Measurements from ENCODE around the gene C19orf67.

Gene C19orf67

GRCh38 chr19:14119644-14120496 lies 34.3 kb upstream of the C19orf67 start (continued):
- TF ChIP-seq ZNF2 (tag by site-specific recombination; IDR thresholded peaks at IDR 0.05) (no peak), OSR2 (tag by site-specific recombination; IDR thresholded peaks at IDR 0.05) (no peak), HIC1 (tag by site-specific recombination; IDR thresholded peaks at IDR 0.05) (no peak), PRDM6 (tag by site-specific recombination; IDR thresholded peaks at IDR 0.05) (no peak), ZNF302 (tag by site-specific recombination; IDR thresholded peaks at IDR 0.05; ENCODE audit: low read depth) (no peak), ZNF341 (tag by site-specific recombination; IDR thresholded peaks at IDR 0.05; ENCODE audit: low read depth) (0 out of 2 replicates have a peak, but pooled peaks have one; percentile 11), ZNF140 (tag by site-specific recombination; IDR thresholded peaks at IDR 0.05) (no peak), GLIS2 (tag by site-specific recombination; IDR thresholded peaks at IDR 0.05) (peak; percentile 55; the same call in 1 of the 2 replicates), IKZF3 (tag by site-specific recombination; IDR thresholded peaks at IDR 0.05) (peak; percentile 67), GLIS1 (tag by site-specific recombination; IDR thresholded peaks at IDR 0.05) (peak; percentile 32; the same call in 1 of the 2 replicates), REPIN1 (tag by site-specific recombination; IDR thresholded peaks at IDR 0.05; ENCODE audit: low read depth) (no peak)

GRCh38 chr19:14119146-14119545 lies 33.6 kb upstream of the C19orf67 start:
- TF ChIP-seq ZNF48 (tag by site-specific recombination; IDR thresholded peaks at IDR 0.05) (no peak), ZSCAN5A (tag by site-specific recombination; IDR thresholded peaks at IDR 0.05) (no peak)
- H3K27ac ChIP-seq (ENCODE audit: extremely low read depth, low read depth, low read length) = no peak overlapping the region
- H3K4me3 ChIP-seq (ENCODE audit: low read depth, low read length) = no peak overlapping the region
- ChIA-PET POLR2A (interaction anchor here (5.7 kb wide), 1 partner anchor 17 kb away, joined by 45 read pairs; the partner anchor contains the start of gene ASF1B), CTCF (no interaction called here)
- H3K9me3 ChIP-seq (ENCODE audit: control insufficient read depth, insufficient read depth, low read depth, low read length) = no peaks in the 10 kb centered on the region
- peaks cover 5 to 32% of the 10 kb centered on the region in 2 experiments; a peak in 2 of 3 replicates for H3K36me3 ChIP-seq (ENCODE audit: control insufficient read depth in 2 of 2, insufficient read depth in 1 of 2, low read length in 2 of 2)
- peaks cover 3% of the 10 kb centered on the region for H3K4me1 ChIP-seq (ENCODE audit: control insufficient read depth, insufficient read depth, low read length)

- Histone ChIP-seq H3K4me1 (ENCODE audit: control insufficient read depth, insufficient read depth, low read length) (peaks cover 4% of the 10 kb centered on the region), H3K36me3 (ENCODE audit: control insufficient read depth in 2 of 2, insufficient read depth in 1 of 2, low read length in 2 of 2) (peaks cover 0 to 29% of the 10 kb centered on the region in 2 experiments; a peak in 2 of 3 replicates), H3K4me3 (ENCODE audit: low read depth, low read length) (peak overlapping the region; percentile 40), H3K9me3 (ENCODE audit: control insufficient read depth, insufficient read depth, low read depth, low read length) (no peaks in the 10 kb centered on the region), H3K27ac (ENCODE audit: extremely low read depth, low read depth, low read length) (peak overlapping the region; percentile 47; the same call in 1 of the 2 replicates)
- ChIA-PET CTCF (no interaction called here), POLR2A (interaction anchor here (0.6 to 5.7 kb wide), 5 partner anchors 9 to 53 kb away, joined by 3 to 45 read pairs (median 4); partner anchors contain the start of gene ASF1B)
- TF ChIP-seq IKZF3 (tag by site-specific recombination; IDR thresholded peaks at IDR 0.05) (peak; percentile 65), ZNF629 (tag by site-specific recombination; IDR thresholded peaks at IDR 0.05) (peak; percentile 70; the same call in 1 of the 2 replicates), INSM2 (tag by site-specific recombination; IDR thresholded peaks at IDR 0.05) (0 out of 2 replicates have a peak, but pooled peaks have one; percentile 44), ZNF76 (tag by site-specific recombination; IDR thresholded peaks at IDR 0.05; ENCODE audit: borderline replicate concordance, low read depth) (peak; percentile 97), ZBTB20 (tag by site-specific recombination; IDR thresholded peaks at IDR 0.05) (peak; percentile 94), PRDM1 (tag by site-specific recombination; IDR thresholded peaks at IDR 0.05) (no peak), ZEB2 (tag by site-specific recombination; IDR thresholded peaks at IDR 0.05) (peak; percentile 73), ZBTB44 (tag by site-specific recombination; IDR thresholded peaks at IDR 0.05) (0 out of 2 replicates have a peak, but pooled peaks have one; percentile 45), ZSCAN30 (tag by site-specific recombination; IDR thresholded peaks at IDR 0.05) (0 out of 2 replicates have a peak, but pooled peaks have one; percentile 41)
These were observed 32.8 kb upstream of the C19orf67 start for GRCh38 chr19:14118165-14119051.
